Lung (tissue), 12 donors: ENCODE data around the gene NQO2. TPM values are rescaled to one million over a fixed set of nuclear protein-coding genes. Genes with fewer than 3 reads are reported as not detected.
A peak's percentile ranks its signal among the peaks of the same experiment; 100 is the strongest.

Experiments used
- ATAC-seq: fragments of 200-7000 bp; cut with Tn5 transposase; one replicate; pipeline ENCODE4 v1.9.1; 2020; ENCODE audit warnings: moderate number of reproducible peaks; ENCODE audit not compliant: insufficient read depth, low FRiP score
- DNase-seq, 3 donors: peaks; one replicate each; pipeline ENCODE4 v3.0.0-alpha.2; 2013 to 2017
- H3K27ac ChIP-seq, 2 donors: one replicate each; pipeline ENCODE4 v1.5.1; 2013; ENCODE audit warnings: mild to moderate bottlenecking in 2 of 2, moderate library complexity in 2 of 2, control low read depth in 1 of 2, inconsistent platforms in 1 of 2, low read depth in 1 of 2, low read length in 1 of 2
- H3K27me3 ChIP-seq, 3 donors: one replicate each; pipeline ENCODE4 v1.5.1; 2013; ENCODE audit warnings: low read length in 2 of 3; ENCODE audit not compliant: control insufficient read depth in 3 of 3, insufficient read depth in 3 of 3
- H3K36me3 ChIP-seq, 4 donors: one replicate each; pipeline ENCODE4 v1.5.1; 2013; ENCODE audit warnings: low read length in 4 of 4, mild to moderate bottlenecking in 1 of 4, moderate library complexity in 1 of 4; ENCODE audit not compliant: control insufficient read depth in 4 of 4, insufficient read depth in 4 of 4
- H3K4me1 ChIP-seq, 5 donors: one replicate each; pipeline ENCODE4 v1.5.1; 2013; ENCODE audit warnings: low read length in 5 of 5, mild to moderate bottlenecking in 2 of 5, moderate library complexity in 1 of 5; ENCODE audit not compliant: control insufficient read depth in 5 of 5, insufficient read depth in 5 of 5
- H3K4me3 ChIP-seq: one replicate; pipeline ENCODE4 v1.5.1; 2013; ENCODE audit warnings: mild to moderate bottlenecking, control low read depth, moderate library complexity
- H3K9ac ChIP-seq, 2 donors: one replicate each; pipeline ENCODE4 v1.5.1; 2013; ENCODE audit warnings: low read length in 2 of 2, control low read depth in 1 of 2; ENCODE audit not compliant: insufficient read depth in 1 of 2
- H3K9me3 ChIP-seq, 4 donors: one replicate each; pipeline ENCODE4 v1.5.1; 2013; ENCODE audit warnings: low read length in 3 of 4, mild to moderate bottlenecking in 1 of 4, moderate library complexity in 1 of 4; ENCODE audit not compliant: control insufficient read depth in 4 of 4, insufficient read depth in 3 of 4
- CTCF ChIP-seq: IDR thresholded peaks from 2 replicates; pipeline ENCODE4 v1.5.1; 2012; ENCODE audit warnings: mild to moderate bottlenecking; ENCODE audit errors: control extremely low read depth, extremely low read depth
- WGBS, 2 donors: extraction: QIAGEN DNeasy Blood & Tissue Kit; methylation state at CpG; one replicate each; pipeline ENCODE4 v1.1.7; 2013; 5-methylcytosine and 5-hydroxymethylcytosine counted together
- polyA plus RNA-seq, 2 donors: library from polyadenylated mRNA; stranded (reverse); fragments of 200-250 nt; gene quantifications; one replicate each; pipeline ENCODE4 v1.2.1, GENCODE V29; 2013
- total RNA-seq, 2 donors: library from RNA; depleted of rRNA in 1 of 2; stranded (reverse); fragments of >200 nt in 1 of 2; gene quantifications; one replicate each; pipeline ENCODE4 v1.2.1, GENCODE V29; 2014 to 2021
- donor health status: control.
- donor health status: control.
- donor health status: Bipolar disorder and iron deficiency.
- donor health status: healthy.
- donor health status: DM: yes; HTN: yes; CAD: no.

The NQO2 gene
- total and polyA plus RNA-seq, 4 donors = 9.4 to 47.1 (median 43.1) TPM

DNA sequence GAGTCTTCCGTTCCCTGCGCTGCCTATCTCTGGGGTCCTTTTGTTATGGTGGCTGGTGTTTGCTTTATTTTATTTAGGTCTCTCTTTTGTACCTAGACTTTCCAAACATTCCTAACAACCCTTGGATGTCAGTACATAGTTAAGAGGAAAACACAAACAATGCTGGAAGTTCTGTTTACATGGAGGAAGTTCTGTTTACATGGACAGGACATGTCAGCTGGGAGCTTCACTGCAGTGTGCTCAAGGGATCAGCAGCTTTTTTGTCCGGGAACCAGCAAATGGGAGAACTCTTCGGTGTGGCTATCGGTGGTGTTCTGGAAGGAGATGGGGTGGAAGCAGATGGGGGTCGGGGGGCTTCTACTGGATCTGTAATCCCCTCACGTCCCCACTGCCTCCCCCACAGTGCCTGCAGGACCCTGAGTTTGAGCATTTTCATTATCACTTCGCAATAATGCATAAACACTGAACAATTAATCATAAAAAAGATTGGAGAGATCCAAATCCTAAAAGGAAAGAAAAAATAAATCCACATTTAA, 31.0 kb upstream of the NQO2 start:
- DNase-seq (peak in 2 of 3 donors; percentile 25 to 47), ATAC-seq (no peak)
- WGBS, 2 donors = 67 to 69% methylated on average over 8 of the region's 8 CpGs
- Histone ChIP-seq H3K36me3 (peaks cover 0 to 4% (median 0%) of the 10 kb centered on the region in 4 donors), H3K9ac (no peak overlapping the region), H3K9me3 (no peaks in the 10 kb centered on the region), H3K4me1 (peaks cover 3 to 17% (median 8%) of the 10 kb centered on the region in 5 donors), H3K4me3 (no peak overlapping the region), H3K27ac (peak overlapping the region in 1 of 2 donors; percentile 76), H3K27me3 (no peaks in the 10 kb centered on the region)
- no peak for TF ChIP-seq CTCF

DNA sequence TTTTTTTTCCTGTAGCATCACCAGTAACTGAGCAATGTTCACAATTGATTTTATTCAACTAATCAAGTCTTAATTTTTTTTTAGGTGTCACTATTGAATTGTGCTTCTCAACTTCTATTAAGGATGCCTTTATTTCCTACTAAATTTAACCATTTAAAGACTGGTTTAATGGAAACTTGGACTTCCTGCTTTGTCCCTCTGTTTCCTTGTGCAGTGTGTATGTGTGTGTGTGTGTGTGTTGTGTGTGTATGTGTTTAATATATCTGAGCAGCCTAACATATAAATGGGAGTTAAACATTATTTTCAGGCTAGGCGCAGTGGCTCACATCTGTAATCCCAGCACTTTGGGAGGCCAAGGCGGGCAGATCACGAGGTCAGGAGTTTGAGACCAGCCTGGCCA, 30.1 kb upstream of the NQO2 start:
- ATAC-seq = no peak
- WGBS, 2 donors = 77 to 85% methylated on average over 3 of the region's 3 CpGs
- Histone ChIP-seq H3K9me3 (no peaks in the 10 kb centered on the region), H3K4me3 (no peak overlapping the region), H3K36me3 (peaks cover 0 to 4% (median 0%) of the 10 kb centered on the region in 4 donors), H3K27me3 (no peaks in the 10 kb centered on the region), H3K27ac (no peak overlapping the region), H3K4me1 (peaks cover 3 to 17% (median 8%) of the 10 kb centered on the region in 5 donors), H3K9ac (no peak overlapping the region)
- TF ChIP-seq CTCF = no peak
- DNase-seq = peak in 2 of 3 donors; percentile 25 to 39

DNA sequence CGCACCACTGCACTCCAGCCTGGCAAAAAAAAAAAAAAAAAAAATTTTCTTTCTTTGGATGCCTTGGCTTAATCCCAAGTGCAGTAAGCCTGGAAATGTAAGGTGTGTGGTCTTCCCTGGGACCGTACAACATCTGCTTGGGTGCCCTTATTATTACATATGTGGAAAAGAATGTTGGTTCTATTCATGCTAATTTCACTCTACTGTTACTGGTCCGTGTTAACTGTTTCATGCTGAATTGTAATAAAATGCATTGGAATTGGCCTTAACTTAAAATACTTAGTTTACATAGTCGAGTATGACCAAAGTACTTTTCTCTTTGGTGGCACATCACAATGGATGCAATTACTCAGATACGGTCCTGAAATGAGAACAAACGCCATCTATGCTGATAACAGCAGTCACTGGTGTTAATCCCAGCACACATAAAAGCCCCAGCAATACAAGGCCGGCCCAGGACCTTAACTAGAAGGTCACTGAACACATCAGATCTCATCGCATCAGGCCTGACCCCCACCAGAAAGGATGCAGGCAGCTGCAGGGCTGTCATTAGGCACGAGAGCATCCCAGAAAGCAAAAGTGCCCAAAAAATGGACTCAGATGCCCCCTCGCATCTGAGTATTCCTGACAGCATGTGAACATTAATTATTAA, 29.5 kb upstream of the NQO2 start:
- no peak for TF ChIP-seq CTCF
- H3K4me1 ChIP-seq = peaks cover 3 to 17% (median 8%) of the 10 kb centered on the region in 5 donors
- WGBS, 2 donors = 31 to 39% methylated on average over 10 of the region's 10 CpGs

More for the DNA sequence above, 29.5 kb upstream of the NQO2 start:
- no peak for ATAC-seq
- H3K4me3 ChIP-seq = peak overlapping the region; percentile 36
- H3K27ac ChIP-seq = peak overlapping the region; percentile 83 to 99
- DNase-seq = peak in 2 of 3 donors; percentile 20 to 60
- H3K9me3 ChIP-seq = no peaks in the 10 kb centered on the region
- peak overlapping the region in 1 of 2 donors; percentile 47 for H3K9ac ChIP-seq
- H3K36me3 ChIP-seq = peaks cover 0 to 4% (median 0%) of the 10 kb centered on the region in 4 donors
- no peaks in the 10 kb centered on the region for H3K27me3 ChIP-seq
